Measurements from ENCODE around the gene ERLIN1.

The ERLIN1 gene

DNA sequence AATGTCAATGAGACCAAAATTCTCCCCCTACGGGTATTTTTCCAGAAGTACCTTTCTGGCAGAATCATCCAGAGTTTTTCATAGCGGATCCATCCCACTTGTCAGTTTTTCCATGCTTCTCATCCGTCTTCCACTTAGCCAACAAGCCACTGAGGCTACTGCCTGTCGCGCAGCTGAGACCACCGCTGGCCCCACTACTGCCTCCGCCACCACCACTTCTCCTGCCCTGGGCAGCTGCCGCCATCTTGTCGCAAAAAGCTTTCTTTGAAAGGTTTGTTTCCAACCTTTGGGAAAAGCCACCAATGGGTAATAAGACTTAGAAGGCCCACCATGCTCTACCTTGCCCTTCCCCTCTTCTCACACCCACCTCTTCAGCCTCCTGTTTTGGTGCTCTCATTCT is 42.1 kb downstream of the ERLIN1 start:
- Histone ChIP-seq H3K27ac (ENCODE audit: poor library complexity, severe bottlenecking) (no peak overlapping the region), H3K4me3 (ENCODE audit: severe bottlenecking) (no peak overlapping the region), H3K36me3 (ENCODE audit: low read depth) (no peaks in the 10 kb centered on the region), H3K9me3 (ENCODE audit: severe bottlenecking) (no peaks in the 10 kb centered on the region), H3K4me1 (ENCODE audit: insufficient read depth, poor library complexity, severe bottlenecking) (peaks cover 8% of the 10 kb centered on the region), H3K27me3 (ENCODE audit: insufficient read depth, poor library complexity, severe bottlenecking) (no peaks in the 10 kb centered on the region)
- no peak for DNase-seq (ENCODE audit: low spot score)
- TF ChIP-seq, protein P1, sequence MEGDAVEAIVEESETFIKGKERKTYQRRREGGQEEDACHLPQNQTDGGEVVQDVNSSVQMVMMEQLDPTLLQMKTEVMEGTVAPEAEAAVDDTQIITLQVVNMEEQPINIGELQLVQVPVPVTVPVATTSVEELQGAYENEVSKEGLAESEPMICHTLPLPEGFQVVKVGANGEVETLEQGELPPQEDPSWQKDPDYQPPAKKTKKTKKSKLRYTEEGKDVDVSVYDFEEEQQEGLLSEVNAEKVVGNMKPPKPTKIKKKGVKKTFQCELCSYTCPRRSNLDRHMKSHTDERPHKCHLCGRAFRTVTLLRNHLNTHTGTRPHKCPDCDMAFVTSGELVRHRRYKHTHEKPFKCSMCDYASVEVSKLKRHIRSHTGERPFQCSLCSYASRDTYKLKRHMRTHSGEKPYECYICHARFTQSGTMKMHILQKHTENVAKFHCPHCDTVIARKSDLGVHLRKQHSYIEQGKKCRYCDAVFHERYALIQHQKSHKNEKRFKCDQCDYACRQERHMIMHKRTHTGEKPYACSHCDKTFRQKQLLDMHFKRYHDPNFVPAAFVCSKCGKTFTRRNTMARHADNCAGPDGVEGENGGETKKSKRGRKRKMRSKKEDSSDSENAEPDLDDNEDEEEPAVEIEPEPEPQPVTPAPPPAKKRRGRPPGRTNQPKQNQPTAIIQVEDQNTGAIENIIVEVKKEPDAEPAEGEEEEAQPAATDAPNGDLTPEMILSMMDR (IDR thresholded peaks at IDR 0.05; ENCODE audit: poor library complexity, severe bottlenecking) = no peak
- ATAC-seq (ENCODE audit: low read depth) = no peak

DNA sequence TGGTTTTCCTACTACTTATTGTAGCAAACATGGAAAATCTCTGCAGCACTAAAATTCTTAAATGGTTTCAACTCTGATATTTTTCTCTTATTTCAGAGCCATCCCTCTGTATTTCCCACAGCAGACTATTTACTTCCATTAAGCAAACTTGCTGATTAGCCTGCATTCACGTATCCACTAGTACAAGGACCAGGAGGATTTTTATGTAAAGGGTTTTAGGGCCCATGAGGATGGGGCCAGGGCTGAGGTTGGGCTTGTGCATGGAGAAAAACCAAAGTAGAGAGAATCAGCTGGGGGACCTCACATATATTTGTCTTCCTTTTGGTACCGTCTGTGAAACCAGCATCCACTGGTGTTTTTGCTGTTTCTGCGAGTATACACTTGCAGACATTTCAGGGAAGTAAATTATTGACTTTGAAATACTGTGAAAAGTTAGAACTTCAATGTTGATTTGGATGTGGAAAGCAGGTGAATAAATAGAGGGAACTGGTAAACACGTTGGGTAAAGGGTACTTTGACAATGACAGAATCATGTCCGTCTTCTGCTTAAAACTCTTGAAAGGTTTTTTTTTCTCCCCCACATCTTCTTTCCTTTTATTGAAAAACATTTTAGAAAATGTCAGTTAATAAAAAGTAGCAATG is 44.3 kb downstream of the ERLIN1 start:
- no peaks in the 10 kb centered on the region for H3K4me1 ChIP-seq (ENCODE audit: insufficient read depth, poor library complexity, severe bottlenecking)
- TF ChIP-seq, protein P1 (IDR thresholded peaks at IDR 0.05; ENCODE audit: poor library complexity, severe bottlenecking) = no peak
- no peaks in the 10 kb centered on the region for H3K36me3 ChIP-seq (ENCODE audit: low read depth)
- no peaks in the 10 kb centered on the region for H3K9me3 ChIP-seq (ENCODE audit: severe bottlenecking)
- no peak for ATAC-seq (ENCODE audit: low read depth)
- no peak overlapping the region for H3K27ac ChIP-seq (ENCODE audit: poor library complexity, severe bottlenecking)
- DNase-seq (ENCODE audit: low spot score) = no peak
- H3K4me3 ChIP-seq (ENCODE audit: severe bottlenecking) = no peak overlapping the region
- no peaks in the 10 kb centered on the region for H3K27me3 ChIP-seq (ENCODE audit: insufficient read depth, poor library complexity, severe bottlenecking)

DNA sequence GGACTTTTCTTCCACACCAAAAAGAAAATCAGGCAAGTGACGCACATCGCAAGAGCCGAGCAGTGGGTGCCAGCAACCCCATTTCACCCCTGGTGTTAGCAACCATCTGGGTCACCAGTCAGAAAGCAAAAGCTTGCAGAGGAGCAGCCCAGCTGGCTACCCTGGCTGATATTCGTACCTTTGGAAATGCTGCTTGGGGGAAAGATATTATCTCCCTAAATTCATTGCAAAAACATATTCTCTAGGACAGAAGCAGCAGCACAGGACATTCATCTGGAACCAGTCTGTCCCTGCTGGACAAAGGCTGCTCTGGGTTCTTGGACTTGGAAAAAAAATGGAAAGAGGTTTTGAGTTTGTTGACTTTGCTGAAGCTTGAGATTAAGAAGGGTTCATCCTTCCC is 45.8 kb downstream of the ERLIN1 start:
- no peak overlapping the region for H3K4me3 ChIP-seq (ENCODE audit: severe bottlenecking)
- no peak overlapping the region for H3K27ac ChIP-seq (ENCODE audit: poor library complexity, severe bottlenecking)
- DNase-seq (ENCODE audit: low spot score) (no peak), ATAC-seq (ENCODE audit: low read depth) (no peak)
- H3K4me1 ChIP-seq (ENCODE audit: insufficient read depth, poor library complexity, severe bottlenecking) = no peaks in the 10 kb centered on the region
- no peaks in the 10 kb centered on the region for H3K36me3 ChIP-seq (ENCODE audit: low read depth)
- TF ChIP-seq, protein P1 (IDR thresholded peaks at IDR 0.05; ENCODE audit: poor library complexity, severe bottlenecking) = no peak
- H3K9me3 ChIP-seq (ENCODE audit: severe bottlenecking) = no peaks in the 10 kb centered on the region
- H3K27me3 ChIP-seq (ENCODE audit: insufficient read depth, poor library complexity, severe bottlenecking) = no peaks in the 10 kb centered on the region

DNA sequence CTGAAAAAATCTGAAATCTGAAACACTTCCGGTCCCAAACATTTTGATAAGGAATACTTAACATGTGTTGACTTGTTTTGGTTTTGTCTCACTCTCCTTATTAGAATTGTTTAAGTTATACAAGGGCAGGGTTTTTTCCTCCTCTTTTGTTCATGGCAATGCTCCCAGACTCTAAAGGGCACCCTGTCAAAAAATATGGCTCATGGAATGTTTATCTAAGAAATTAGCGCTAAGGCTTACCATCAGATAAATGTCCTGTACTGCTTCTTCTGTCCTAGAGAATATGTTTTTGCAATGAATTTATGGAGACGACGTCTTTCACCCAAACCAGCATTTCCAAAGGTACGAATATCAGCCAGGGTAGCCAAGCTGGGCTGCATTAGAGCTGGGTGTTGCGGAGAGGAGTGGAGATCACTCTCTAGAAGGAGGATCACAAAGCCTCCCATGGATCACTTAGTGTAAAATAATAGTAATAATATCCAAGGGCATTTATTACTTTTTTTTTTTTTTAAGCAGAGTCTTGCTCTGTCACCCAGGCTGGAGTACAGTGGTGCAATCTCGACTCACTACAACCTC is 46.8 kb downstream of the ERLIN1 start:
- no peak for DNase-seq (ENCODE audit: low spot score)
- H3K4me3 ChIP-seq (ENCODE audit: severe bottlenecking) = no peak overlapping the region
- no peak for ATAC-seq (ENCODE audit: low read depth)
- TF ChIP-seq, protein P1 (IDR thresholded peaks at IDR 0.05; ENCODE audit: poor library complexity, severe bottlenecking) = no peak
- H3K27ac ChIP-seq (ENCODE audit: poor library complexity, severe bottlenecking) = no peak overlapping the region
- no peaks in the 10 kb centered on the region for H3K36me3 ChIP-seq (ENCODE audit: low read depth)
- no peaks in the 10 kb centered on the region for H3K4me1 ChIP-seq (ENCODE audit: insufficient read depth, poor library complexity, severe bottlenecking)
- H3K9me3 ChIP-seq (ENCODE audit: severe bottlenecking) = no peaks in the 10 kb centered on the region
- H3K27me3 ChIP-seq (ENCODE audit: insufficient read depth, poor library complexity, severe bottlenecking) = no peaks in the 10 kb centered on the region

DNA sequence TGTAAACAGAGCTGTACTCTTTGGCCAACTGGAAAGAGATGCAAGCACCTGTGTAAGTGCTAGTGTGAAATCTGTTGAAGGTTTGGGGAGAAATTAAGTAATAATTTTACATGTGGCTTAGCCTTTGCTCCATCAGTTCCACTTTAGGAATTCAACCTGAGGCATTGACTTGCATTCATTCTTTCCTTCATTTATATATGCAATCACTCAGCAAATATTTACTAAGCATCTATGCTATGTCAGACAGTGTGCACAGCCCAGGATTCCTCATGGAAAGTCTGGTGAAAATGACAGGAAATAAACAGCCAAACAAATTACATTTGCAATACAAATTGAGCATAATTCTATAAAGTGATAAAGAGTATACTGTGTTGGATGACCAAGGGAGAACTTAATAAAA is 50.3 kb downstream of the ERLIN1 start:
- DNase-seq (ENCODE audit: low spot score) (no peak), ATAC-seq (ENCODE audit: low read depth) (no peak)
- H3K9me3 ChIP-seq (ENCODE audit: severe bottlenecking) = no peaks in the 10 kb centered on the region
- H3K27ac ChIP-seq (ENCODE audit: poor library complexity, severe bottlenecking) = no peak overlapping the region
- no peaks in the 10 kb centered on the region for H3K4me1 ChIP-seq (ENCODE audit: insufficient read depth, poor library complexity, severe bottlenecking)
- H3K36me3 ChIP-seq (ENCODE audit: low read depth) = no peaks in the 10 kb centered on the region
- TF ChIP-seq, protein P1 (IDR thresholded peaks at IDR 0.05; ENCODE audit: poor library complexity, severe bottlenecking) = no peak
- H3K4me3 ChIP-seq (ENCODE audit: severe bottlenecking) = no peak overlapping the region
- no peaks in the 10 kb centered on the region for H3K27me3 ChIP-seq (ENCODE audit: insufficient read depth, poor library complexity, severe bottlenecking)

Measured in RWPE2 (cell line).